HG02884 (cell line): ENCODE results near the gene ORAI2.
"Not testable (repeated sequence)": the region's sequence is repeated elsewhere in the genome, so short reads cannot be mapped to it uniquely, and the experiment has no call there.

ENCODE experiments used
- ATAC-seq: cut with Tn5 transposase; IDR thresholded peaks from one replicate; pipeline ENCODE4 v1.9.1; 2021; ENCODE audit warnings: mild to moderate bottlenecking, moderate library complexity; ENCODE audit not compliant: unreplicated experiment

Gene ORAI2

GRCh38 chr7:102445674-102446071 lies 12.3 kb downstream of the ORAI2 start:
- ATAC-seq = no peak

- ATAC-seq = no peak
Measured at GRCh38 chr7:102446387-102447156, 13.2 kb downstream of the ORAI2 start.

- ATAC-seq = no peak
Measured at GRCh38 chr7:102447311-102447710, 13.9 kb downstream of the ORAI2 start.

- no peak for ATAC-seq
Measured at GRCh38 chr7:102449136-102449535, 15.8 kb downstream of the ORAI2 start.

- no peak for ATAC-seq
Measured at GRCh38 chr7:102450242-102450641, 16.9 kb downstream of the ORAI2 start.

GRCh38 chr7:102451371-102452054 lies 18.1 kb downstream of the ORAI2 start:
- no peak for ATAC-seq

- ATAC-seq = no peak
Measured at GRCh38 chr7:102452451-102452850, 19.1 kb downstream of the ORAI2 start.

GRCh38 chr7:102453319-102453718 lies 19.9 kb downstream of the ORAI2 start:
- no peak for ATAC-seq

- no peak for ATAC-seq
Measured at GRCh38 chr7:102454468-102454867, 21.1 kb downstream of the ORAI2 start.

GRCh38 chr7:102454932-102455331 lies 21.6 kb downstream of the ORAI2 start:
- ATAC-seq = not testable (repeated sequence)

GRCh38 chr7:102455596-102455995 lies 22.2 kb downstream of the ORAI2 start:
- no peak for ATAC-seq

GRCh38 chr7:102456327-102456726 lies 23.0 kb downstream of the ORAI2 start:
- no peak for ATAC-seq

- no peak for ATAC-seq
Measured at GRCh38 chr7:102457352-102457924, 24.1 kb downstream of the ORAI2 start.

- no peak for ATAC-seq
Measured at GRCh38 chr7:102459221-102459844, 26.0 kb downstream of the ORAI2 start.

- no peak for ATAC-seq
Measured at GRCh38 chr7:102460467-102460866, 27.1 kb downstream of the ORAI2 start.

GRCh38 chr7:102463841-102464576 lies 30.6 kb downstream of the ORAI2 start:
- ATAC-seq = no peak

GRCh38 chr7:102464577-102465280 lies 31.4 kb downstream of the ORAI2 start, which contains the start of the genes ALKBH4 and LRWD1:
TSS of gene ALKBH4 (minus strand) at chr7:102464863. CDS start at chr7:102464836, 27 bp downstream.
TSS of gene LRWD1 (plus strand) at chr7:102464984. CDS start at chr7:102465081, 97 bp downstream.
- ATAC-seq = peak; percentile 91

- ATAC-seq = no peak
Measured at GRCh38 chr7:102466097-102466496, 32.7 kb downstream of the ORAI2 start.

- no peak for ATAC-seq
Measured at GRCh38 chr7:102467581-102468477, 34.5 kb downstream of the ORAI2 start.
